Measurements from ENCODE around the gene SCN8A. TPM values are rescaled to one million over a fixed set of nuclear protein-coding genes. Genes with fewer than 3 reads are reported as not detected.
"Not testable (repeated sequence)": the region's sequence is repeated elsewhere in the genome, so short reads cannot be mapped to it uniquely, and the experiment has no call there.

The SCN8A gene
- total RNA-seq, 1 donor from 2014 or later, result 5.0 TPM

GRCh38 chr12:51639361-51639760, 48.3 kb downstream of the SCN8A start:
- DNase-seq (ENCODE audit: low spot score), result no peak
- Mint-ChIP-seq H3K4me1 (ENCODE audit: unreplicated experiment) (no peaks in the 10 kb centered on the region), H3K4me3 (ENCODE audit: unreplicated experiment) (no peak overlapping the region), H3K27ac (ENCODE audit: unreplicated experiment) (no peak overlapping the region), H3K27me3 (ENCODE audit: unreplicated experiment) (no peaks in the 10 kb centered on the region), H3K36me3 (ENCODE audit: low read depth, unreplicated experiment) (peaks cover 5% of the 10 kb centered on the region), H3K9me3 (ENCODE audit: unreplicated experiment) (no peaks in the 10 kb centered on the region)
- TF ChIP-seq CTCF (IDR thresholded peaks at IDR 0.05; ENCODE audit: unreplicated experiment), result no peak

- H3K27ac Mint-ChIP-seq (ENCODE audit: unreplicated experiment), result no peak overlapping the region
- no peaks in the 10 kb centered on the region for H3K4me1 Mint-ChIP-seq (ENCODE audit: unreplicated experiment)
- no peak overlapping the region for H3K4me3 Mint-ChIP-seq (ENCODE audit: unreplicated experiment)
- TF ChIP-seq CTCF (IDR thresholded peaks at IDR 0.05; ENCODE audit: unreplicated experiment), result no peak
- peaks cover 5% of the 10 kb centered on the region for H3K36me3 Mint-ChIP-seq (ENCODE audit: low read depth, unreplicated experiment)
- H3K9me3 Mint-ChIP-seq (ENCODE audit: unreplicated experiment), result no peaks in the 10 kb centered on the region
- no peak for DNase-seq (ENCODE audit: low spot score)
- H3K27me3 Mint-ChIP-seq (ENCODE audit: unreplicated experiment), result peaks cover 3% of the 10 kb centered on the region
Measured at GRCh38 chr12:51642286-51642685, 51.3 kb downstream of the SCN8A start.

- DNase-seq (ENCODE audit: low spot score), result no peak
- Mint-ChIP-seq H3K9me3 (ENCODE audit: unreplicated experiment) (no peaks in the 10 kb centered on the region), H3K27ac (ENCODE audit: unreplicated experiment) (no peak overlapping the region), H3K4me1 (ENCODE audit: unreplicated experiment) (no peaks in the 10 kb centered on the region), H3K36me3 (ENCODE audit: low read depth, unreplicated experiment) (peaks cover 5% of the 10 kb centered on the region), H3K4me3 (ENCODE audit: unreplicated experiment) (no peak overlapping the region), H3K27me3 (ENCODE audit: unreplicated experiment) (peaks cover 5% of the 10 kb centered on the region)
- TF ChIP-seq CTCF (IDR thresholded peaks at IDR 0.05; ENCODE audit: unreplicated experiment), result no peak
Measured at GRCh38 chr12:51643951-51644350, 52.9 kb downstream of the SCN8A start.

- H3K4me3 Mint-ChIP-seq (ENCODE audit: unreplicated experiment); H3K4me1 Mint-ChIP-seq (ENCODE audit: unreplicated experiment); H3K9me3 Mint-ChIP-seq (ENCODE audit: unreplicated experiment); H3K27me3 Mint-ChIP-seq (ENCODE audit: unreplicated experiment); DNase-seq (ENCODE audit: low spot score); H3K27ac Mint-ChIP-seq (ENCODE audit: unreplicated experiment); H3K36me3 Mint-ChIP-seq (ENCODE audit: low read depth, unreplicated experiment): not testable (repeated sequence)
Measured at GRCh38 chr12:51644691-51645090, 53.7 kb downstream of the SCN8A start.

- TF ChIP-seq CTCF (IDR thresholded peaks at IDR 0.05; ENCODE audit: unreplicated experiment), result no peak
- Mint-ChIP-seq H3K4me3 (ENCODE audit: unreplicated experiment) (no peak overlapping the region), H3K27ac (ENCODE audit: unreplicated experiment) (no peak overlapping the region), H3K27me3 (ENCODE audit: unreplicated experiment) (peaks cover 5% of the 10 kb centered on the region), H3K9me3 (ENCODE audit: unreplicated experiment) (no peaks in the 10 kb centered on the region), H3K4me1 (ENCODE audit: unreplicated experiment) (no peaks in the 10 kb centered on the region), H3K36me3 (ENCODE audit: low read depth, unreplicated experiment) (peaks cover 13% of the 10 kb centered on the region)
- no peak for DNase-seq (ENCODE audit: low spot score)
Measured at GRCh38 chr12:51645961-51646360, 54.9 kb downstream of the SCN8A start.

GRCh38 chr12:51647647-51648046, 56.6 kb downstream of the SCN8A start:
- Mint-ChIP-seq H3K27me3 (ENCODE audit: unreplicated experiment) (peaks cover 6% of the 10 kb centered on the region), H3K9me3 (ENCODE audit: unreplicated experiment) (no peaks in the 10 kb centered on the region), H3K4me3 (ENCODE audit: unreplicated experiment) (no peak overlapping the region), H3K27ac (ENCODE audit: unreplicated experiment) (no peak overlapping the region), H3K4me1 (ENCODE audit: unreplicated experiment) (no peaks in the 10 kb centered on the region), H3K36me3 (ENCODE audit: low read depth, unreplicated experiment) (peaks cover 13% of the 10 kb centered on the region)
- DNase-seq (ENCODE audit: low spot score), result no peak
- no peak for TF ChIP-seq CTCF (IDR thresholded peaks at IDR 0.05; ENCODE audit: unreplicated experiment)
